Fibroblast of lung (primary cell): ENCODE measurements around the gene ERMP1.

ENCODE experiments used
- EZH2 ChIP-seq: IDR thresholded peaks from 2 replicates; pipeline ENCODE4 v1.5.1; 2012; ENCODE audit warnings: low read length, control low read depth, mild to moderate bottlenecking; ENCODE audit errors: missing control alignments
- TF ChIP-seq, protein P1 (sequence below), 2 donors: IDR thresholded peaks in 1 of 2; conservative IDR thresholded peaks in 1 of 2; 1 replicate in 1 of 2; 2 replicates in 1 of 2; pipeline ENCODE4 v1.5.1; 2011 to 2012; ENCODE audit warnings: low read length in 2 of 2, control low read depth in 1 of 2, inconsistent platforms in 1 of 2, low read depth in 1 of 2, mild to moderate bottlenecking in 1 of 2

DNA sequence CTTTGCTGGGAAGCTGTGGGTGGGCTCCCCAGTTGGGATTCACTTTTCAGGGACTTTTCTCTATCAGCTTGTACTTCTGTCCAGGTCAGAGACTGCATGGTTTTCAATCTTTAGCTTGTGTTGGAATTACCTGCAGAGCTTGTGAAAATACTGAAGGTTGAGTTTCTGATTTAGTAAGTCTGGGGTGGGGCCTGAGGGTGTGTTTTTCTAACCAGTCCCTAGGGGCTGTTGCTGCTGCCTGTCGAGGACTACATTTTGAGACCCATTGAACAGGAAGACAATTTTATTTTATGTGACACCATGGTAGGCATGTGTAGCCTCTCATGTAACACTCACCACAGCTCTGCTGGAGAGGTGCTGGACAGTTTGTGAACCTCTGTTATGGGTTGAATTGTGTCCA, 43.1 kb upstream of the ERMP1 start:
- TF ChIP-seq, protein P1, sequence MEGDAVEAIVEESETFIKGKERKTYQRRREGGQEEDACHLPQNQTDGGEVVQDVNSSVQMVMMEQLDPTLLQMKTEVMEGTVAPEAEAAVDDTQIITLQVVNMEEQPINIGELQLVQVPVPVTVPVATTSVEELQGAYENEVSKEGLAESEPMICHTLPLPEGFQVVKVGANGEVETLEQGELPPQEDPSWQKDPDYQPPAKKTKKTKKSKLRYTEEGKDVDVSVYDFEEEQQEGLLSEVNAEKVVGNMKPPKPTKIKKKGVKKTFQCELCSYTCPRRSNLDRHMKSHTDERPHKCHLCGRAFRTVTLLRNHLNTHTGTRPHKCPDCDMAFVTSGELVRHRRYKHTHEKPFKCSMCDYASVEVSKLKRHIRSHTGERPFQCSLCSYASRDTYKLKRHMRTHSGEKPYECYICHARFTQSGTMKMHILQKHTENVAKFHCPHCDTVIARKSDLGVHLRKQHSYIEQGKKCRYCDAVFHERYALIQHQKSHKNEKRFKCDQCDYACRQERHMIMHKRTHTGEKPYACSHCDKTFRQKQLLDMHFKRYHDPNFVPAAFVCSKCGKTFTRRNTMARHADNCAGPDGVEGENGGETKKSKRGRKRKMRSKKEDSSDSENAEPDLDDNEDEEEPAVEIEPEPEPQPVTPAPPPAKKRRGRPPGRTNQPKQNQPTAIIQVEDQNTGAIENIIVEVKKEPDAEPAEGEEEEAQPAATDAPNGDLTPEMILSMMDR (conservative IDR thresholded peaks at IDR 0.05 in 1 of 2, IDR thresholded peaks at IDR 0.05 in 1 of 2; ENCODE audit: low read depth in 1 of 2, low read length in 2 of 2) = no peak
- TF ChIP-seq EZH2 = no peak
